HUES6 (cell line): Measurements from ENCODE around the gene UBXN4.

Source experiments
- H3K27ac ChIP-seq: 2 replicates; pipeline ENCODE4 v1.7.0; 2013; ENCODE audit warnings: low read depth, mild to moderate bottlenecking, low read length, inconsistent platforms
- H3K27me3 ChIP-seq: 2 replicates; pipeline ENCODE4 v1.6.1; 2013; ENCODE audit warnings: low read length; ENCODE audit not compliant: control insufficient read depth, insufficient read depth
- H3K36me3 ChIP-seq: 2 replicates; pipeline ENCODE4 v1.6.1; 2013; ENCODE audit warnings: low read length; ENCODE audit not compliant: control insufficient read depth, insufficient read depth
- H3K4me1 ChIP-seq: 2 replicates; pipeline ENCODE4 v1.6.1; 2013; ENCODE audit warnings: low read length; ENCODE audit not compliant: control insufficient read depth, insufficient read depth
- H3K4me3 ChIP-seq: 2 replicates; pipeline ENCODE4 v1.5.1; 2013; ENCODE audit warnings: low read depth, low read length
- H3K9ac ChIP-seq: one replicate; pipeline ENCODE4 v1.6.1; 2013; ENCODE audit warnings: mild to moderate bottlenecking, low read length
- H3K9me3 ChIP-seq: 2 replicates; pipeline ENCODE4 v1.6.1; 2013; ENCODE audit warnings: low read depth, low read length; ENCODE audit not compliant: control insufficient read depth, insufficient read depth

The UBXN4 gene

DNA sequence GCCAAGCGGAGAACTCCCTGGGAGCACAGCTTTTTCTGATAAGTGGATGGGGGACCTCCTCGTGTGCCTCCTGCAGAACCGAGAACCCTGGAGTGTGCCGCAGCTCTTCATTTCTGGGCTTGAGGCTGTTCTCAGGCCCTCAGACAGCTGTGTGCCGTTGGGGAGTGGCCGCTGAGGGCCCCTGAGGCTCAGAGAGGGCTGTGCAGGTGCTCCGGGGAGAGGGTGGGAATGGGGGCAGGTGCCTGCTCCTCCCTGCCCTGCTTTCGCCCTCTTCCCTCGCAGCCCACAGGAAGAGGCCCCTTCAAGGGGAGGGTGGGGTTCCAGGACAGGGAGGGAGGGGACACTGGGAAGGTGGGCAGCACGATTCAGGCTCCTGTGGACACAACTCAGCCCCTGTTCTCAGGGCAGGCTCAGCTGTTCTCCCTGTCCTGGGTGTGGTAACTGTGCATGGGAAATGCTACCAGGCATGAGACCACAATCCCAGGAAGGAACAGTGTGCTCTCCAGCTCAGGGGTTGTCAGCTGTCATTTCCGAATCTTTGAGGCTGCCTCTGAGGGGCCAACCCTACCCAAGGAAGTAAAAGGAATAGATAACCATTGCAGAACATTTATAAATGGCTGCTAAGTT is 84.0 kb downstream of the UBXN4 start:
- Histone ChIP-seq H3K9ac (no peak overlapping the region), H3K27ac (no peak overlapping the region)

GRCh38 chr2:135826544-135826943 is 84.9 kb downstream of the UBXN4 start:
- Histone ChIP-seq H3K27me3 (no peaks in the 10 kb centered on the region), H3K27ac (no peak overlapping the region)

More for the DNA sequence above, 84.0 kb downstream of the UBXN4 start:
- no peaks in the 10 kb centered on the region for H3K27me3 ChIP-seq
- no peaks in the 10 kb centered on the region for H3K36me3 ChIP-seq
- peaks cover 11% of the 10 kb centered on the region; the same call in 1 of the 2 replicates for H3K9me3 ChIP-seq
- no peaks in the 10 kb centered on the region for H3K4me1 ChIP-seq
- no peak overlapping the region for H3K4me3 ChIP-seq

DNA sequence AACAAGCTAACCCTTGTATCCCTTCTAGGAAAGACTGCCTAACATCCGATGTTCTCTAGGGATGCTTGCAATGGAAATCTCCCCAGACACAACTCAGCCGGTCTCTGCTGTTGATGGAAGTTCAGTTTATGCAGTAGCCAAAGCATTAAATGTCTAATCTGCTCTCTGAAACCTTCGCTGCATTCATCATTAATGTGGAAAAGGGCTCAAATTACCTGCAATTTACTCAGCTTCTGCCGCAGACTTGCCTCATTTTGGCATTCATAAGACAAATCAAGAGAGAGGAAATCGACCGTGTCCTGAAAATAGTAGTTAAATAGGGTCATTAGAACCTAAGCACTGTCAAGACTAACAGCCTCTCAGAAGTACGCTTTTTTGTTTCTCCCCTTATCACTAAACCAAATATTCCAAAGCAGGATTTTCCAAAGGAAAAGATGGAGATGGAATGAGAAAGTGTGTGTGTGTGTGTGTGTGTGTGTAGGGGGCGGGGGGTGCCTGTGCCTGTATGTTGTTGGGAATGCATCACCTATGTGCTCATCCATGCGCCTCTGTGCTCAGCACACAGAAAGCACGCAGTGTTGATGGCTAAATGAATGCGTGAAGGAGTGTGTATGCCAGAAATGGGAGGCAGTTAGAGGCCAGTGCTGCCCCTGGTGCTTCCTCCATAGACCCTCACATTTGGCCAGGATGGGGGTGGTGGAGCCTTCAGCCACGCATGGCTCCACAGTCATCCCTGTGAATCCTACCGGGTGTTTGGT is 87.9 kb downstream of the UBXN4 start:
- no peak overlapping the region for H3K9ac ChIP-seq
- no peaks in the 10 kb centered on the region for H3K36me3 ChIP-seq
- no peaks in the 10 kb centered on the region for H3K9me3 ChIP-seq
- no peaks in the 10 kb centered on the region for H3K4me1 ChIP-seq
- no peak overlapping the region for H3K27ac ChIP-seq
- H3K4me3 ChIP-seq = no peak overlapping the region
- no peaks in the 10 kb centered on the region for H3K27me3 ChIP-seq

More at GRCh38 chr2:135826544-135826943, 84.9 kb downstream of the UBXN4 start:
- no peak overlapping the region for H3K9ac ChIP-seq
- no peaks in the 10 kb centered on the region for H3K4me1 ChIP-seq
- H3K4me3 ChIP-seq = no peak overlapping the region
- peaks cover 11% of the 10 kb centered on the region; the same call in 1 of the 2 replicates for H3K9me3 ChIP-seq
- H3K36me3 ChIP-seq = no peaks in the 10 kb centered on the region

GRCh38 chr2:135831180-135831812 is 89.6 kb downstream of the UBXN4 start:
- H3K27me3 ChIP-seq = no peaks in the 10 kb centered on the region
- H3K4me3 ChIP-seq = no peak overlapping the region
- no peaks in the 10 kb centered on the region for H3K9me3 ChIP-seq
- H3K4me1 ChIP-seq = no peaks in the 10 kb centered on the region
- no peak overlapping the region for H3K27ac ChIP-seq
- no peak overlapping the region for H3K9ac ChIP-seq
- H3K36me3 ChIP-seq = no peaks in the 10 kb centered on the region

DNA sequence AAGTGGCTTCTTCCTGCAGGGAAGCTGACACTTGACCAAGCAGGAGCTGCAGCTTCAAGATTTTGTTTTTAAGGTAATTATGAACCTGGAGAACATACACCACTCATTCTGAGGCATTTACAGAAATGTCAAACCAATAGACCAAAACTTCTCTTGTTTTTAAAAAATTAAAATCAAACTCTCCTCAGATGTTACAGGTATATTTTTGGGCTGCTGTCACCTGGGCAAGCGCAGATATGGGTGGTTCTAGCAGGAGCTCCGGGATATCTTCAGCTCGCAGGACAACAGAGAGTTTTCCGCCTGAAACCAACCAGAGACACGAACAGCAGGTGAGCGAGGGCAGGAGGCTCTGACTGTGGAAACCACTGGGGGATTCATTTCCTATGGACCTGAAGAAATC is 91.2 kb downstream of the UBXN4 start:
- no peak overlapping the region for H3K9ac ChIP-seq
- no peak overlapping the region for H3K27ac ChIP-seq
- no peak overlapping the region for H3K4me3 ChIP-seq
- H3K4me1 ChIP-seq = no peaks in the 10 kb centered on the region
- H3K9me3 ChIP-seq = no peaks in the 10 kb centered on the region
- no peaks in the 10 kb centered on the region for H3K36me3 ChIP-seq
- no peaks in the 10 kb centered on the region for H3K27me3 ChIP-seq
